B cell (primary cell): ENCODE results near the gene PSD. TPM values are rescaled to one million over a fixed set of nuclear protein-coding genes. Genes with fewer than 3 reads are reported as not detected.
A peak's percentile ranks its signal among the peaks of the same experiment; 100 is the strongest.

Experiments
- ATAC-seq: fragments of 200-7000 bp; cut with Tn5 transposase; one replicate; pipeline ENCODE4 v1.10.0; 2021; ENCODE audit warnings: low read depth, mild to moderate bottlenecking, moderate number of reproducible peaks, moderate library complexity
- CTCF ChIA-PET: fragments of 350-600 bp; sonication (Branson Sonifier 250); formaldehyde crosslinking; loops from one replicate; lab custom pipeline; 2021; ENCODE audit warnings: antibody characterized with exemption, inconsistent platforms; lab: Charles Lee
- POLR2A ChIA-PET: fragments of 350-600 bp; sonication (Branson Sonifier 250); formaldehyde crosslinking; loops from one replicate; lab custom pipeline; 2021; ENCODE audit warnings: antibody characterized with exemption; lab: Charles Lee
- DNase-seq: peaks from one replicate; pipeline ENCODE4 v3.0.0; 2013
- H2AFZ ChIP-seq: 2 replicates; pipeline ENCODE4 v1.6.1; 2012; ENCODE audit warnings: mild to moderate bottlenecking, low read depth, low read length; ENCODE audit not compliant: insufficient read depth, poor library complexity, severe bottlenecking
- H3K27ac ChIP-seq, 2 donors: 1 replicate in 1 of 2; 2 replicates in 1 of 2; pipeline ENCODE4 v1.5.1; 2012 to 2013; ENCODE audit warnings: low read length in 2 of 2, mild to moderate bottlenecking in 2 of 2, moderate library complexity in 1 of 2
- H3K27me3 ChIP-seq, 4 experiments: fragments of 200-600 bp in 1 of 4; sonication (generic) in 1 of 4; replicated peaks in 1 of 4; 1 replicate in 2 of 4; 2 replicates in 2 of 4; pipeline versions ENCODE4 v1.6.1 to v1.7.0; 2013 to 2016; ENCODE audit warnings: low read length in 3 of 4, mild to moderate bottlenecking in 2 of 4, mixed read lengths in 1 of 4, moderate library complexity in 1 of 4; ENCODE audit not compliant: insufficient read depth in 4 of 4, control insufficient read depth in 3 of 4; ENCODE audit errors: control extremely low read depth in 1 of 4
- H3K36me3 ChIP-seq, 2 experiments: replicated peaks in 1 of 2; 1 replicate in 1 of 2; 2 replicates in 1 of 2; pipeline versions ENCODE4 v1.6.1 to v1.7.1; 2013; ENCODE audit warnings: low read length in 1 of 2; ENCODE audit not compliant: insufficient read depth in 2 of 2, control insufficient read depth in 1 of 2; ENCODE audit errors: control extremely low read depth in 1 of 2, extremely low read depth in 1 of 2
- H3K4me1 ChIP-seq, 2 donors: fragments of 200-600 bp in 1 of 2; sonication (generic) in 1 of 2; 1 replicate in 1 of 2; 2 replicates in 1 of 2; pipeline versions ENCODE4 v1.5.1 to v1.6.1; 2013 to 2017; ENCODE audit warnings: low read length in 2 of 2; ENCODE audit not compliant: control insufficient read depth in 2 of 2, insufficient read depth in 2 of 2
- H3K4me2 ChIP-seq: replicated peaks from 2 replicates; pipeline ENCODE3; 2012; ENCODE audit warnings: mild to moderate bottlenecking, low read depth, low read length; ENCODE audit not compliant: poor library complexity, severe bottlenecking
- H3K4me3 ChIP-seq, 5 experiments: fragments of 200-600 bp in 1 of 5; sonication (generic) in 1 of 5; 1 replicate in 3 of 5; 2 replicates in 2 of 5; pipeline versions ENCODE4 v1.5.1 to v1.7.0; 2011 to 2016; ENCODE audit warnings: low read length in 4 of 5, mild to moderate bottlenecking in 4 of 5, low read depth in 2 of 5, control low read depth in 1 of 5, moderate library complexity in 1 of 5; ENCODE audit not compliant: insufficient read depth in 1 of 5; ENCODE audit errors: control extremely low read depth in 1 of 5, extremely low read depth in 1 of 5
- H3K79me2 ChIP-seq: fragments of 200-600 bp; sonication (generic); one replicate; pipeline ENCODE4 v1.6.0; 2016; ENCODE audit warnings: low read length; ENCODE audit not compliant: control insufficient read depth, insufficient read depth
- H3K9ac ChIP-seq: fragments of 200-600 bp; sonication (generic); 2 replicates; pipeline ENCODE4 v1.6.1; 2017; ENCODE audit warnings: mild to moderate bottlenecking, low read length, moderate library complexity
- H3K9me3 ChIP-seq, 3 donors: one replicate each; pipeline versions ENCODE4 v1.6.1 to v1.7.1; 2013; ENCODE audit warnings: low read length in 2 of 3; ENCODE audit not compliant: control insufficient read depth in 2 of 3, insufficient read depth in 1 of 3; ENCODE audit errors: control extremely low read depth in 1 of 3
- H4K20me1 ChIP-seq: 2 replicates; pipeline ENCODE4 v1.6.0; 2012; ENCODE audit warnings: mild to moderate bottlenecking, low read length; ENCODE audit not compliant: insufficient read depth, control insufficient read depth, poor library complexity, severe bottlenecking
- H3K27ac Mint-ChIP-seq: one replicate; pipeline ENCODE4 v1.8.0; 2021; ENCODE audit warnings: mixed read lengths
- H3K27me3 Mint-ChIP-seq: one replicate; pipeline ENCODE4 v1.8.0; 2021; ENCODE audit warnings: mixed read lengths
- H3K4me1 Mint-ChIP-seq: one replicate; pipeline ENCODE4 v1.8.0; 2021; ENCODE audit warnings: mixed read lengths
- H3K4me3 Mint-ChIP-seq: one replicate; pipeline ENCODE4 v1.8.0; 2021; ENCODE audit warnings: mixed read lengths
- H3K9me3 Mint-ChIP-seq: one replicate; pipeline ENCODE4 v1.8.0; 2022; ENCODE audit warnings: mixed read lengths; ENCODE audit not compliant: insufficient read depth
- EZH2 ChIP-seq: IDR thresholded peaks from 2 replicates; pipeline ENCODE4 v1.6.1; 2012; ENCODE audit warnings: borderline replicate concordance, low read depth, mild to moderate bottlenecking, moderate library complexity, low read length; ENCODE audit not compliant: insufficient read depth, poor library complexity, severe bottlenecking
- WGBS: methylation state at CpG from one replicate; pipeline ENCODE4 v1.1.5; 2013; ENCODE audit warnings: missing lambda C conversion rate; ENCODE audit not compliant: insufficient coverage; 5-methylcytosine and 5-hydroxymethylcytosine counted together
- intact Hi-C: fragments of 100-400 bp; cut with micrococcal nuclease; formaldehyde crosslinking; loops from one replicate; pipeline ENCODE4 v1.10.0; 2022
- polyA plus RNA-seq: library from polyadenylated mRNA; depleted of rRNA; stranded (reverse); fragments of >200 nt; gene quantifications from 2 replicates; pipeline ENCODE4 v1.2.3, GENCODE V29; 2012
- total RNA-seq, 2 donors: library from RNA; stranded (reverse); fragments of 120-200 nt in 1 of 2; gene quantifications; 1 replicate in 1 of 2; 2 replicates in 1 of 2; pipeline versions ENCODE4 v1.2.3 to v1.2.4, GENCODE V29; 2013 to 2022
- TF ChIP-seq, protein P1 (sequence below): fragments of 200-600 bp; IDR thresholded peaks from one replicate; pipeline ENCODE4 v1.8.0; 2022; ENCODE audit warnings: antibody characterized with exemption, mild to moderate bottlenecking

The PSD gene
- total and polyA plus RNA-seq, 2 donors (not counting 1 experiment from before 2014, with no cell fraction given): 0.52 to 0.81 TPM

DNA sequence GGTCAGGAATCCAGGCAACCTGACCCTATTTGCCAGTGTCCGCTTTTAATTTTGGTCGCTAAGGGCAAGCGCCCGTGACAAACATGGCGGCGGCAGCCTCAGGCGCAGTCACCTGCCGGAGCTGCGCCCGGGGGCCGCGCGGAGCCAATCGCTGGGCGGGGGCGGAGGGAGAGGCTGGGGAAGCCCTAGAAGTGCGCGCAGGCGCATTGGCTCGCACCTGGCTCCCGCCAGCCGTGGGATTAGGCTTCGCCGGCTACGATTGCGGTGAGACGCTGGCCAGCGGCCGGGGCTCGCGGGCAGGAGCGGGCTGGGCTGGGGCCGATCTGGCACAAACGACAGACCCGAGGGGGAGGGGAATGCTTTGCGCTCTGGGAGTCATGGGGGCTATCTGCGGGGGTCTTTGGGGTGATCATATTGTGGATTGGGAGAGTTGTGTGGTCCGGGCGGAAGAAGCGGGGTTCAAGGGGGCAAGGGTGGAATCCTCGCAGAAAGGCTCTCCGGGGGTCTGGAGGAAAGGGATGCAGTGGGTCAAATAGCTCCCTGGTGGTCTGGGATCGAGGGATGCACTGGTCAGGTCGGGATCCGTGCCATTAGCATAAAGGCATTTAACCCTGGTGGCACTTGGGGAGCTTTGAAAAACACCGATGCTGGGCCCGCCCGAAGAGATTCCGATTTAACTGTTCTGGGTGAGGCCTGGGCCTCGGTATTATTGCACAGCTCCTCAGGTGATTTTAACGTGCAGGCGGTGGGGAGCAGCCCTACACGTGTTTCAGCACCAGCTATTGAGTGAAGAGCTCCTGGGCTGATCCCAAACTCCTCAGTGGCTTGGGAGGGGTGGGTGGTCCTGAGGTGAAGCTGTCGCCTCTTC lies 42.8 kb upstream of the PSD start:
- POLR2A ChIA-PET: interaction anchor here (0.7 to 3.4 kb wide), 8 partner anchors 9 to 216 kb away, joined by 3 to 25 read pairs (median 4); partner anchors contain the start of genes C10orf95, CUEDC2, FBXL15 and GBF1
- H3K27me3 Mint-ChIP-seq: no peaks in the 10 kb centered on the region
- H3K27ac ChIP-seq: peak overlapping the region; percentile 17 to 71

More for the DNA sequence above, 42.8 kb upstream of the PSD start:
- Histone ChIP-seq H3K79me2 (peaks cover 12% of the 10 kb centered on the region), H4K20me1 (no peaks in the 10 kb centered on the region), H3K9me3 (no peaks in the 10 kb centered on the region), H3K4me1 (peaks cover 17 to 23% of the 10 kb centered on the region in 2 donors), H3K4me3 (peak overlapping the region; percentile 34 to 76 (median 68)), H3K9ac (peak overlapping the region; percentile 70), H3K36me3 (no peaks in the 10 kb centered on the region), H3K27me3 (peaks cover 0 to 4% (median 0%) of the 10 kb centered on the region in 4 experiments), H2AFZ (peak overlapping the region; percentile 95), H3K4me2 (peak overlapping the region; percentile 95)
- CTCF ChIA-PET: interaction anchor here (0.8 to 4.0 kb wide), 15 partner anchors 10 to 292 kb away, joined by 3 to 36 read pairs (median 4); partner anchors contain the start of genes C10orf95, FBXL15 and SUFU
- TF ChIP-seq EZH2: no peak
- TF ChIP-seq, protein P1, sequence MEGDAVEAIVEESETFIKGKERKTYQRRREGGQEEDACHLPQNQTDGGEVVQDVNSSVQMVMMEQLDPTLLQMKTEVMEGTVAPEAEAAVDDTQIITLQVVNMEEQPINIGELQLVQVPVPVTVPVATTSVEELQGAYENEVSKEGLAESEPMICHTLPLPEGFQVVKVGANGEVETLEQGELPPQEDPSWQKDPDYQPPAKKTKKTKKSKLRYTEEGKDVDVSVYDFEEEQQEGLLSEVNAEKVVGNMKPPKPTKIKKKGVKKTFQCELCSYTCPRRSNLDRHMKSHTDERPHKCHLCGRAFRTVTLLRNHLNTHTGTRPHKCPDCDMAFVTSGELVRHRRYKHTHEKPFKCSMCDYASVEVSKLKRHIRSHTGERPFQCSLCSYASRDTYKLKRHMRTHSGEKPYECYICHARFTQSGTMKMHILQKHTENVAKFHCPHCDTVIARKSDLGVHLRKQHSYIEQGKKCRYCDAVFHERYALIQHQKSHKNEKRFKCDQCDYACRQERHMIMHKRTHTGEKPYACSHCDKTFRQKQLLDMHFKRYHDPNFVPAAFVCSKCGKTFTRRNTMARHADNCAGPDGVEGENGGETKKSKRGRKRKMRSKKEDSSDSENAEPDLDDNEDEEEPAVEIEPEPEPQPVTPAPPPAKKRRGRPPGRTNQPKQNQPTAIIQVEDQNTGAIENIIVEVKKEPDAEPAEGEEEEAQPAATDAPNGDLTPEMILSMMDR: no peak
- Mint-ChIP-seq H3K4me3 (peak overlapping the region; percentile 85), H3K4me1 (peaks cover 29% of the 10 kb centered on the region), H3K9me3 (no peaks in the 10 kb centered on the region), H3K27ac (peak overlapping the region; percentile 76)
- WGBS: 1% methylated on average over 53 of the region's 54 CpGs
- ATAC-seq (peak; percentile 99), DNase-seq (peak; percentile 95)
- intact Hi-C loops: loop anchor here (1.0 kb wide), 6 partner anchors 11 to 181 kb away; partner anchors contain the start of genes ACTR1A, CUEDC2 and FBXL15
